Gastroesophageal sphincter (tissue), 4 donors: ENCODE results near the gene KDM2B. TPM values are rescaled to one million over a fixed set of nuclear protein-coding genes. Genes with fewer than 3 reads are reported as not detected.

Source experiments
- ATAC-seq: fragments of 150-250 bp; one replicate; pipeline ENCODE4 v1.9.1; 2016; ENCODE audit warnings: mild to moderate bottlenecking, moderate library complexity
- H3K27ac ChIP-seq, 4 donors: fragments of 200-600 bp; sonication (generic) in 3 of 4; 1 replicate in 3 of 4; 2 replicates in 1 of 4; pipeline ENCODE4 v1.5.1; 2016 to 2019
- H3K27me3 ChIP-seq: fragments of 200-600 bp; sonication (generic); one replicate; pipeline ENCODE4 v1.5.1; 2019
- H3K36me3 ChIP-seq, 2 donors: fragments of 200-600 bp; sonication (generic); one replicate each; pipeline ENCODE4 v1.5.1; 2019; ENCODE audit warnings: control low read depth in 1 of 2
- H3K4me1 ChIP-seq, 3 donors: fragments of 200-600 bp; sonication (generic); 1 replicate in 2 of 3; 2 replicates in 1 of 3; pipeline ENCODE4 v1.5.1; 2016 to 2019; ENCODE audit warnings: control low read depth in 2 of 3
- H3K4me3 ChIP-seq, 2 donors: fragments of 200-600 bp; sonication (generic); one replicate each; pipeline ENCODE4 v1.5.1; 2019; ENCODE audit warnings: mild to moderate bottlenecking in 1 of 2, moderate library complexity in 1 of 2
- H3K9me3 ChIP-seq, 3 donors: fragments of 200-600 bp; sonication (generic); one replicate each; pipeline ENCODE4 v1.5.1; 2017 to 2019; ENCODE audit warnings: control low read depth in 2 of 3
- CTCF ChIP-seq, 4 experiments: fragments of 200-600 bp in 2 of 4; fragments of 450-650 bp in 2 of 4; sonication (generic) in 1 of 4; IDR thresholded peaks; one replicate each; pipeline ENCODE4 v1.5.1; 2017 to 2019; ENCODE audit warnings: antibody characterized with exemption in 4 of 4, mild to moderate bottlenecking in 2 of 4, moderate library complexity in 2 of 4
- EP300 ChIP-seq: sonication (generic); formaldehyde crosslinking; IDR thresholded peaks from one replicate; pipeline ENCODE4 v1.6.1; 2017; ENCODE audit warnings: antibody characterized with exemption, mild to moderate bottlenecking
- POLR2A ChIP-seq, 2 donors: fragments of 450-650 bp; IDR thresholded peaks; one replicate each; pipeline ENCODE4 v1.6.1; 2017; ENCODE audit warnings: antibody characterized with exemption in 2 of 2, mild to moderate bottlenecking in 2 of 2, moderate library complexity in 1 of 2
- POLR2AphosphoS5 ChIP-seq: sonication (generic); formaldehyde crosslinking; IDR thresholded peaks from one replicate; pipeline ENCODE4 v1.6.1; 2017; ENCODE audit warnings: antibody characterized with exemption
- WGBS, 2 donors: methylation state at CpG; one replicate each; pipeline ENCODE4 v1.1.5; 2018; ENCODE audit warnings: low coverage in 1 of 2; 5-methylcytosine and 5-hydroxymethylcytosine counted together
- total RNA-seq, 4 donors: library from RNA; depleted of rRNA; stranded (reverse); fragments of >200 nt; gene quantifications; one replicate each; pipeline ENCODE4 v1.1.0, GENCODE V29; 2016

KDM2B gene
- total RNA-seq, 4 donors from 2014 or later, result 10.0 to 26.5 (median 15.0) TPM

- H3K36me3 ChIP-seq, result peaks cover 0 to 12% of the 10 kb centered on the region in 2 donors
- no peak for ATAC-seq
- WGBS, 2 donors, result 0% methylated on average over 2 of the region's 53 CpGs; no CpG with 5 or more reads in 1 of the 2 donors
- peaks cover 0 to 65% (median 13%) of the 10 kb centered on the region in 3 donors for H3K4me1 ChIP-seq
- H3K27me3 ChIP-seq, result no peaks in the 10 kb centered on the region
- peak overlapping the region; percentile 45 to 82 for H3K4me3 ChIP-seq
- H3K9me3 ChIP-seq, result no peaks in the 10 kb centered on the region
- peak overlapping the region; percentile 44 to 95 (median 84) for H3K27ac ChIP-seq
- TF ChIP-seq POLR2AphosphoS5, result no peak
- TF ChIP-seq POLR2A (IDR thresholded peaks at IDR 0.05), result no peak
- TF ChIP-seq EP300, result no peak
- TF ChIP-seq CTCF (IDR thresholded peaks at IDR 0.05), result no peak
These were observed 1.5 kb downstream of the KDM2B start for GRCh38 chr12:121579190-121579791.

- no peaks in the 10 kb centered on the region for H3K9me3 ChIP-seq
- TF ChIP-seq CTCF (IDR thresholded peaks at IDR 0.05) (no peak), EP300 (no peak), POLR2A (IDR thresholded peaks at IDR 0.05) (no peak), POLR2AphosphoS5 (no peak)
- ATAC-seq, result peak; percentile 43
- WGBS, 2 donors, result no CpG with 5 or more reads among the region's 77 CpGs
- H3K4me1 ChIP-seq, result peaks cover 0 to 65% (median 13%) of the 10 kb centered on the region in 3 donors
- peak overlapping the region in 3 of 4 donors; percentile 78 to 95 (median 89) for H3K27ac ChIP-seq
- no peaks in the 10 kb centered on the region for H3K27me3 ChIP-seq
- peaks cover 0 to 20% of the 10 kb centered on the region in 2 donors for H3K36me3 ChIP-seq
- peak overlapping the region; percentile 45 to 82 for H3K4me3 ChIP-seq
These were observed 2.3 kb downstream of the KDM2B start for GRCh38 chr12:121578230-121579189.

DNA sequence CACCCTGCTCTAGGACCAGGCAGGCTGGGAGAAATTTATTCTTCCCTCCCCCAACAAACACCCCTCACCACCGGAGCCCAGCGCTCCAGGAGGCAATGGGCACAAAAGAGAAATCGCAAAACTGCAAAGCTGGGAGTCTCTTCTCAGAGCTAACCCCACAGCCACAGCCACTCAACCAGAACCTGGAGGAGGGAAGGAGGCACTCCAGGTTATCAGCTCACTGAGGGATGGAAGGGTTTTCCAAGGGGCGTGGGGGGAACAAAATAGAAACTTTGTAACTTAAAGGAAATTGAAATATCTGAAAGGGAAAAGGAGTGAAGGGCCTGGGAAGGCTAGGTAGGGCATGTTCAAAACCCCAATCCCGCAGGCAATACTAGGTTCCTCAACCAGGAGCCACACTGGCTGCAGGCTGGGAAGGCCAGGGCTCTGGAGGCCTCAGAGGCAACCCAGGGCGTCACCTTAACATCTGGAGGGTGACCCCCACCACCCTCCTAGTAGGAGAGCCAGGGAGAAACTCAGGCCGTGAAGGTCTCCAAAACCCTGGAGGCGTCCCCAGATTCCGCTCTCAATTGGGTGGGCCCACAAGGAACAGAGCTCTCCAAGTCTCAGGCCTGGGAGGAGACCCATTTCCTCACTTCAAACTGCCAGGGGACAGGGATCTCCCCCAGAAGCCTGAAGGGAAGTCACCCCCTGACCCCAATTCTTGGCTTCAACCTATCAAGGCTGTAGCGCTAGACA lies 3.2 kb downstream of the KDM2B start:
- Histone ChIP-seq H3K4me1 (peaks cover 0 to 57% (median 13%) of the 10 kb centered on the region in 3 donors), H3K27ac (peak overlapping the region in 3 of 4 donors; percentile 78 to 95 (median 89))
- no peak for ATAC-seq

More for the DNA sequence above, 3.2 kb downstream of the KDM2B start:
- TF ChIP-seq POLR2A (IDR thresholded peaks at IDR 0.05), result no peak
- no peak for TF ChIP-seq EP300
- TF ChIP-seq CTCF (IDR thresholded peaks at IDR 0.05), result no peak
- TF ChIP-seq POLR2AphosphoS5, result no peak
- Histone ChIP-seq H3K36me3 (peaks cover 0 to 23% of the 10 kb centered on the region in 2 donors), H3K9me3 (no peaks in the 10 kb centered on the region), H3K4me3 (peak overlapping the region in 1 of 2 donors; percentile 82), H3K27me3 (no peaks in the 10 kb centered on the region)
- WGBS, 2 donors, result 80 to 88% methylated on average over 3 to 6 of the region's 10 CpGs
